Esophagus muscularis mucosa (tissue), 4 donors: ENCODE data around the gene LHFPL6. TPM values are rescaled to one million over a fixed set of nuclear protein-coding genes. Genes with fewer than 3 reads are reported as not detected.
"Not testable (repeated sequence)": the region's sequence is repeated elsewhere in the genome, so short reads cannot be mapped to it uniquely, and the experiment has no call there.

Experiments used
- DNase-seq: peaks from one replicate; pipeline ENCODE4 v3.0.0-alpha.2; 2017; ENCODE audit errors: extremely low spot score
- H3K27ac ChIP-seq, 4 donors: fragments of 200-600 bp; sonication (generic); replicated peaks in 1 of 4; 1 replicate in 3 of 4; 2 replicates in 1 of 4; pipeline ENCODE4 v1.5.1; 2016 to 2019; ENCODE audit warnings: mild to moderate bottlenecking in 1 of 4
- H3K27me3 ChIP-seq, 4 donors: fragments of 200-600 bp; sonication (generic); one replicate each; pipeline versions ENCODE4 v1.5.1 to v1.6.0; 2016 to 2019
- H3K36me3 ChIP-seq, 4 donors: fragments of 200-600 bp; sonication (generic); one replicate each; pipeline ENCODE4 v1.5.1; 2016 to 2019
- H3K4me1 ChIP-seq, 4 donors: fragments of 200-600 bp; sonication (generic); one replicate each; pipeline ENCODE4 v1.5.1; 2016 to 2019
- H3K4me3 ChIP-seq, 4 donors: fragments of 200-600 bp; sonication (generic); 1 replicate in 2 of 4; 2 replicates in 2 of 4; pipeline ENCODE4 v1.5.1; 2016 to 2019; ENCODE audit warnings: mild to moderate bottlenecking in 4 of 4, moderate library complexity in 1 of 4
- H3K9me3 ChIP-seq, 4 donors: fragments of 200-600 bp; sonication (generic); 1 replicate in 3 of 4; 2 replicates in 1 of 4; pipeline ENCODE4 v1.5.1; 2016 to 2019
- EP300 ChIP-seq: sonication (generic); formaldehyde crosslinking; IDR thresholded peaks from one replicate; pipeline ENCODE4 v1.6.1; 2017; ENCODE audit warnings: antibody characterized with exemption
- POLR2A ChIP-seq: fragments of 450-650 bp; IDR thresholded peaks from one replicate; pipeline ENCODE4 v1.6.1; 2017; ENCODE audit warnings: antibody characterized with exemption, moderate library complexity, mild to moderate bottlenecking, low read depth
- POLR2AphosphoS5 ChIP-seq, 2 donors: sonication (generic); formaldehyde crosslinking; IDR thresholded peaks; one replicate each; pipeline ENCODE4 v1.6.1; 2017; ENCODE audit warnings: antibody characterized with exemption in 2 of 2
- WGBS: methylation state at CpG from one replicate; pipeline ENCODE4 v1.1.5; 2018; 5-methylcytosine and 5-hydroxymethylcytosine counted together
- intact Hi-C: fragments of 100-400 bp; cut with DNase I; formaldehyde crosslinking; loops from one replicate; pipeline ENCODE4 v1.15.1; 2023
- total RNA-seq, 4 donors: library from RNA; depleted of rRNA; stranded (reverse); fragments of >200 nt; gene quantifications; one replicate each; pipeline versions ENCODE4 v1.1.0 to v1.2.1, GENCODE V29; 2016
- TF ChIP-seq, protein P1 (sequence below), 3 experiments: fragments of 200-600 bp in 2 of 3; fragments of 450-650 bp in 1 of 3; sonication (generic) in 2 of 3; IDR thresholded peaks; one replicate each; pipeline ENCODE4 v1.5.1; 2017 to 2019; ENCODE audit warnings: antibody characterized with exemption in 3 of 3, mild to moderate bottlenecking in 2 of 3, moderate library complexity in 1 of 3

LHFPL6 gene
- total RNA-seq, 4 donors from 2014 or later: 55.6 to 75.9 (median 72.0) TPM

DNA sequence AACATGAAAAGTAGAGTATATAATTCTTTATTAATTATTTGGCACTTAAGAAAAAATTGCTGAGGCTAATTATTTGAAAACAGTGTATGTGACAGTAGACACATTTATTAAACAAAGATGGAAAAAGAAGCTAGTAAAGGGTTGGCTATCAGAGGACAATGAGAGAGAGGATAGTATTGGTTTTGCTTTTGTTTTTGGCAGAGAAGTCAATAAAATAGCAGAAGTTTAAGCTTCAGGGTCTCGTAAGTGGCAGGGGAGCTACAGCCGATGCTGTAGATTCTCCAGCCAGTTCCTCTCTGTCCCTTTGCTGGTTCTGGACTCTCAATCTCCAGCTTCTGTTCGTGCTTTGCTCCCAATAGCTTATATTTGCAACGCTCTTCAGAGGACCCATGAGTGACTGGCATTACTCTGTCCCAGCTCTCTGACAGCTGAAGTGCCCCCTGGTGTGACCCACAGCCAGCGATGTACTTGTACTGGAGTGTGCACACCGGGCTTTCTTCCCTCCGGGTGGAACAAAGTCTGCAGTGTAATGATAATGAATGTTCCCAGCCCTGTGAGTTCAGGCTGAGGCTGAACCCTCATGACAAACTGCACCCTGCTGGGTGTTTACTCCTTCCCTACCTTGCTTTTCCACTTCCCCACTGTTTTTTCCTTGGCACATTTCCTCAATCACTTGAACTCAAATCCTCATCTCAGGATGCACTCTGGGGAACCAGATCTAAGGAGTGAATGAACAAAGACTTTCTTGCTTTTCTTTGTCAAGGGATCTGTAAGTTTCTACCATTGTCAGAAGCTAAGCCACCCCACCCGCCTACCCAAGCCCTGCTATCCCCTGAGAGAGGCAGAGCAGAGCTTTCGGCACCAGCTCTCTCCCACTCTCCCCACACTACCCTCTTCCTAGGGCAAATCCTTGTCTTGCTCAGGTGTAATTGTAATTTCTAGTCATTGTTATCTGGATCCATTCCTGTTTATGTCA lies 254.8 kb downstream of the LHFPL6 start:
- H3K4me1 ChIP-seq: peaks cover 15 to 35% (median 16%) of the 10 kb centered on the region in 4 donors
- TF ChIP-seq POLR2AphosphoS5 (IDR thresholded peaks at IDR 0.05) (no peak), EP300 (no peak), POLR2A (no peak)
- TF ChIP-seq, protein P1, sequence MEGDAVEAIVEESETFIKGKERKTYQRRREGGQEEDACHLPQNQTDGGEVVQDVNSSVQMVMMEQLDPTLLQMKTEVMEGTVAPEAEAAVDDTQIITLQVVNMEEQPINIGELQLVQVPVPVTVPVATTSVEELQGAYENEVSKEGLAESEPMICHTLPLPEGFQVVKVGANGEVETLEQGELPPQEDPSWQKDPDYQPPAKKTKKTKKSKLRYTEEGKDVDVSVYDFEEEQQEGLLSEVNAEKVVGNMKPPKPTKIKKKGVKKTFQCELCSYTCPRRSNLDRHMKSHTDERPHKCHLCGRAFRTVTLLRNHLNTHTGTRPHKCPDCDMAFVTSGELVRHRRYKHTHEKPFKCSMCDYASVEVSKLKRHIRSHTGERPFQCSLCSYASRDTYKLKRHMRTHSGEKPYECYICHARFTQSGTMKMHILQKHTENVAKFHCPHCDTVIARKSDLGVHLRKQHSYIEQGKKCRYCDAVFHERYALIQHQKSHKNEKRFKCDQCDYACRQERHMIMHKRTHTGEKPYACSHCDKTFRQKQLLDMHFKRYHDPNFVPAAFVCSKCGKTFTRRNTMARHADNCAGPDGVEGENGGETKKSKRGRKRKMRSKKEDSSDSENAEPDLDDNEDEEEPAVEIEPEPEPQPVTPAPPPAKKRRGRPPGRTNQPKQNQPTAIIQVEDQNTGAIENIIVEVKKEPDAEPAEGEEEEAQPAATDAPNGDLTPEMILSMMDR (IDR thresholded peaks at IDR 0.05): no peak
- H3K27me3 ChIP-seq: no peaks in the 10 kb centered on the region
- H3K36me3 ChIP-seq: peaks cover 0 to 5% (median 0%) of the 10 kb centered on the region in 4 donors
- intact Hi-C loops: no loop called here
- WGBS: 80% methylated on average over 9 of the region's 9 CpGs
- H3K9me3 ChIP-seq: no peaks in the 10 kb centered on the region
- no peak overlapping the region for H3K4me3 ChIP-seq
- no peak for DNase-seq
- no peak overlapping the region for H3K27ac ChIP-seq

DNA sequence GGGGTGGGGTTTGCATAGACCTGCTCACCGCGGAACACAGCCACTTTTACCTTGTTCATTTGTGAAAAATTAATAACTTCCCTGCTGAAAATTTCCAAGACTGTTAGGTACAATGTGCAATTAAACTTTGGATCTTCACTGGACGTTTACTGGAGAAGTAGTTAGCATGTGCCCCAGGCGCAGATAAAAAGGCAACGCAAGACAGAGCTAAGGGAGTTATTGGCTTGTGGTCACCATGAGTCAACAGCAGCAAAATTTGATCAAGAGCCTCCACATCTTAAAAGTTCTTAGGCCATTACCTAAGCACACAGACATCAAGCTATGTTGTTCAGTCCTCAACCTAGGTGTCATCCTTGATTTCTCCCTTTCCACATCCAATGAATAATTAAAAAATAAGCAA lies 257.0 kb downstream of the LHFPL6 start:
- intact Hi-C loops: no loop called here
- Histone ChIP-seq H3K27ac (no peak overlapping the region), H3K27me3 (no peaks in the 10 kb centered on the region), H3K4me3 (no peak overlapping the region), H3K9me3 (no peaks in the 10 kb centered on the region), H3K36me3 (peaks cover 0 to 5% (median 0%) of the 10 kb centered on the region in 4 donors), H3K4me1 (peaks cover 14 to 34% (median 15%) of the 10 kb centered on the region in 4 donors)
- TF ChIP-seq, protein P1 (IDR thresholded peaks at IDR 0.05): no peak
- DNase-seq: no peak
- 97% methylated on average over 5 of the region's 5 CpGs for WGBS

DNA sequence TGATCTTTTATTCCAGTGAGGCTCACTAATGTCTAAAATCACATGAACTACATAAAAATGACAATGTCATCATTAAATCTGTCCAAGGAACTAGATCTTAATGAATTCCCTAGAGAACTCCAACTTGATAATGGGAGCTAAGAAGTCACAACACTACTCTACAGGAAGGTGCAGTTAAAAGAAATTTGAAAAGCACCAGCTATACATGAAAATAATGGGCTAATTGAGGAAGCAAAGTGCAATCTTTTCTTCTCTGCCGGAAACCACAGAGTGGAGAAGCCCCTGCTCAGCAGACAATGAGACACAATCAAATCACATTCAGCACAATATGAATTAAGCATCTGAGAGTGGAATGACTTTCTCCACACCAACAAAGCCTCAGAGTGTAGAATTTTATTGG lies 261.7 kb downstream of the LHFPL6 start:
- peaks cover 0 to 7% (median 0%) of the 10 kb centered on the region in 4 donors for H3K4me1 ChIP-seq
- TF ChIP-seq EP300 (no peak), POLR2A (no peak), POLR2AphosphoS5 (IDR thresholded peaks at IDR 0.05) (no peak)
- TF ChIP-seq, protein P1 (IDR thresholded peaks at IDR 0.05): no peak
- H3K9me3 ChIP-seq: no peaks in the 10 kb centered on the region
- peaks cover 0 to 5% (median 0%) of the 10 kb centered on the region in 4 donors for H3K36me3 ChIP-seq
- 5% methylated on average over 1 of the region's 1 CpG for WGBS
- H3K27me3 ChIP-seq: no peaks in the 10 kb centered on the region
- H3K27ac ChIP-seq: no peak overlapping the region
- DNase-seq: no peak
- no peak overlapping the region for H3K4me3 ChIP-seq
- intact Hi-C loops: no loop called here

DNA sequence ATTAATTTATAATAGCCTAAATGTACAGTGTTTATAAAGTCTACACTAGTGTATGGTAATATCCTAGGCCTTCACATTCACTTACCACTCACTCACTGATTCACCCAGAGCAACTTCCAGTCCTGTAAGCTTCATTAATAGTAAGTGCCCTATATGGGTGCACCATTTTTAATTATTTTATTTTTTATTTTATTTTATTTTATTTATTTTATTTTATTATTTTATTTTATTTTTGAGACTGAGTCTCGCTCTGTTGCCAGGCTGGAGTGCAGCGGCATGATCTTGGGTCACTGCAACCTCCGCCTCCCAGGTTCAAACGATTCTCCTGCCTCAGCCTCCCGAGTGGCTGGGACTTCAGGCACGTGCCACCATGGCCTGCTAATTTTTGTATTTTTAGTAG lies 264.9 kb downstream of the LHFPL6 start:
- intact Hi-C loops, H3K4me3 ChIP-seq, DNase-seq, H3K9me3 ChIP-seq, H3K27ac ChIP-seq, H3K27me3 ChIP-seq, H3K4me1 ChIP-seq, H3K36me3 ChIP-seq: not testable (repeated sequence)
- WGBS: 94% methylated on average over 6 of the region's 6 CpGs

DNA sequence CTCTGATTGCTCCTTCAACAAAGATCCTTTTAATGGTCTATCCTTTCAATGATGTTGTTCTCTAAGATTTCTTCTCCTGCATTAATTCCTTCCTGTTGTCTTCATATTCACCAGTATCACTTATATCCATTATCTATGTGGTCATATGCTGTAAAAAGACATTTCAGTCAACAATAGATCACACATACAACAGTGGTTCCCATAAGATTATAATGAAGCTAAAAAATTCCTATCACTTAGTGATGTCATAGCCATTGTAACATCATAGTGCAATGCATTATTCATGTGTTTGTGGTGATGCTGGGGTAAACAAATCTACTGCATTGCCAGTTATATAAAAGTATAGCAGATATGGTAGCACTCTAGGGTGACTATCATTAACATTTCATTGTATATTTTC lies 266.1 kb downstream of the LHFPL6 start:
- Histone ChIP-seq H3K4me3 (no peak overlapping the region), H3K36me3 (no peaks in the 10 kb centered on the region), H3K4me1 (no peaks in the 10 kb centered on the region), H3K27ac (no peak overlapping the region), H3K9me3 (peaks cover 0 to 5% (median 0%) of the 10 kb centered on the region in 4 donors), H3K27me3 (no peaks in the 10 kb centered on the region)
- intact Hi-C loops: no loop called here
- TF ChIP-seq, protein P1 (IDR thresholded peaks at IDR 0.05): no peak
- TF ChIP-seq POLR2AphosphoS5 (IDR thresholded peaks at IDR 0.05): no peak
- no peak for TF ChIP-seq EP300
- TF ChIP-seq POLR2A: no peak
- no peak for DNase-seq
